ENCODE results near the gene RFNG. TPM values are rescaled to one million over a fixed set of nuclear protein-coding genes. Genes with fewer than 3 reads are reported as not detected.

Gene RFNG
- total RNA-seq, 1 experiment from 2014 or later, result 52.0 TPM

DNA sequence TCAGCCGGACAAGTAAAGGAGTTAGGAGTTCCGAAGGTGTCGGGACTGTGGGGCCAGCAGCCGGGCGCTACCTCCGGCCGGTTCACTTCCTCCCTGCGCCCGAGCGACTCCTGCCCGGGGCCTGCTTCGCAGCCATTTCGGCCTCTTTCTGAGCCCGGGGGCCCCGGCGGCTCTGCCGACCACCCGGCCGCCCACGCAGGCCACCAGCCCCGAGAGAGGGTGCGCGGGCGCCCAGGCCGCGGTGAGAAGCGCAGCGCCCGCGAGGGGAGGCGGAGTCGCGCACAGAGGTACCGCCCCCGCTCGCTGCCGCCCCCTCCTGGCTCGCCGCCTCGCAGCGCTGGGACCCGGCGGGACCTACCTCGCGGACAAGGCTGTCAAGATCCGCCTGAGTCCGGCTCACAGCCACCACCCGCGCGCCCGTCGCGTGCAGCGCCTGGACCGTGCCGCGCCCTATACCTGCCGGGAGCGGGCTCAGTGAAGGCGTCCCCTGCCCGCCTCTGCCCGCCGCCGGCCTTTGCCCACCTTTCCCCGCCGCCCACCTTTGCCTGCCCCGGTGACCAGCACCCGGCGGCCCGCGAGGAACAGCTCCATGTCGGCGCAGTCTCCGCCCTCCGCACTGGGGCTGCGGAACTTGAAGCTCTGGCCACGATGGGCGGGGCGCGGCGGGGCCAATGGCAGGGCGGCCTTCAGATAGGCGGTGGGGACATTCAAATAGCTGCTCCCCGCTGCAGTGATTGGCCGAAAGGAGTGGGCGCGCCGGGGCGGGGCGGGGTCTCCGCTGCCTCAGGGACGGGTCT lies 14.3 kb downstream of the RFNG start, which contains the start of gene DCXR:
Gene DCXR (minus strand): TSS at position 606 of the 797 bp plus-strand sequence. CDS start 15 bp downstream, at position 591.
- Histone ChIP-seq H3K9ac (ENCODE audit: low read length) (peak within 1 kb of the TSS; percentile 94), H3K27me3 (ENCODE audit: insufficient read depth, low read length) (no peaks in the 10 kb centered on the region), H2AFZ (ENCODE audit: low read depth, low read length, poor library complexity, severe bottlenecking) (peak within 1 kb of the TSS; percentile 49), H4K20me1 (ENCODE audit: insufficient read depth) (no peaks in the 10 kb centered on the region), H3K79me2 (ENCODE audit: insufficient read depth, low read length) (peaks cover 25% of the 10 kb centered on the region; the same call in 1 of the 2 replicates), H3K9me3 (ENCODE audit: control insufficient read depth in 1 of 2, insufficient read depth in 1 of 2, low read depth in 1 of 2, low read length in 2 of 2) (no peaks in the 10 kb centered on the region), H3K9me2 (ENCODE audit: insufficient read depth) (no peaks in the 10 kb centered on the region), H3K4me1 (ENCODE audit: control insufficient read depth in 1 of 2, insufficient read depth in 2 of 2, low read length in 2 of 2) (peaks cover 18 to 48% of the 10 kb centered on the region in 2 experiments), H3K36me3 (ENCODE audit: control insufficient read depth in 1 of 2, insufficient read depth in 2 of 2, low read length in 2 of 2) (peaks cover 0 to 12% of the 10 kb centered on the region in 2 experiments; a peak in 1 of 4 replicates), H3K4me2 (ENCODE audit: low read length) (peak within 1 kb of the TSS; percentile 95), H3K27ac (ENCODE audit: low read depth, low read length) (peak within 1 kb of the TSS; percentile 91), H3K4me3 (replicated peaks in 1 of 2; ENCODE audit: low read depth in 1 of 2, low read length in 2 of 2) (peak within 1 kb of the TSS; percentile 92 to 93)
- intact Hi-C loops (cut with micrococcal nuclease), result loop anchor here (2.0 to 10.0 kb wide), 3 partner anchors 62 to 378 kb away; partner anchors contain the start of genes FASN, HEXD and OGFOD3
- ChIA-PET POLR2A (interaction anchor here (0.5 to 1.5 kb wide), 9 partner anchors 8 to 165 kb away, joined by 3 to 8 read pairs (median 3); partner anchors contain the start of genes CENPX, FASN, LRRC45 and PYCR1), RAD21 (ENCODE audit: low non-redundant PET in 1 of 2, low total read pairs in 2 of 2, uncharacterized antibody in 2 of 2, unreplicated experiment in 2 of 2) (interaction anchor here (1.0 to 1.1 kb wide), 2 partner anchors 14 to 78 kb away, joined by 10 to 11 read pairs; partner anchors contain the start of genes CENPX (in 1 of the 2) and LRRC45 (in 1 of the 2)), CTCF (interaction anchor here (0.7 to 4.8 kb wide), 19 partner anchors 8 to 303 kb away, joined by 3 to 57 read pairs (median 4); partner anchors contain the start of genes CENPX, FASN, GPS1 and LRRC45)
- BruUV-seq (replicated peaks), result no TSS peak
- ATAC-seq (peak; percentile 89), DNase-seq (ENCODE audit: low read depth, low spot score) (peak; percentile 96)
- no peak for TF ChIP-seq ZNF274 (IDR thresholded peaks at IDR 0.05; ENCODE audit: low read depth, low read length)
- peak; percentile 97 for TF ChIP-seq SIN3A (IDR thresholded peaks at IDR 0.05; ENCODE audit: low read depth)
- TF ChIP-seq, protein P1, sequence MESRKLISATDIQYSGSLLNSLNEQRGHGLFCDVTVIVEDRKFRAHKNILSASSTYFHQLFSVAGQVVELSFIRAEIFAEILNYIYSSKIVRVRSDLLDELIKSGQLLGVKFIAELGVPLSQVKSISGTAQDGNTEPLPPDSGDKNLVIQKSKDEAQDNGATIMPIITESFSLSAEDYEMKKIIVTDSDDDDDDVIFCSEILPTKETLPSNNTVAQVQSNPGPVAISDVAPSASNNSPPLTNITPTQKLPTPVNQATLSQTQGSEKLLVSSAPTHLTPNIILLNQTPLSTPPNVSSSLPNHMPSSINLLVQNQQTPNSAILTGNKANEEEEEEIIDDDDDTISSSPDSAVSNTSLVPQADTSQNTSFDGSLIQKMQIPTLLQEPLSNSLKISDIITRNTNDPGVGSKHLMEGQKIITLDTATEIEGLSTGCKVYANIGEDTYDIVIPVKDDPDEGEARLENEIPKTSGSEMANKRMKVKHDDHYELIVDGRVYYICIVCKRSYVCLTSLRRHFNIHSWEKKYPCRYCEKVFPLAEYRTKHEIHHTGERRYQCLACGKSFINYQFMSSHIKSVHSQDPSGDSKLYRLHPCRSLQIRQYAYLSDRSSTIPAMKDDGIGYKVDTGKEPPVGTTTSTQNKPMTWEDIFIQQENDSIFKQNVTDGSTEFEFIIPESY (IDR thresholded peaks at IDR 0.05; ENCODE audit: extremely low read depth, insufficient replicate concordance, low read length), result peak; percentile 46
- TF ChIP-seq TCF7L2 (IDR thresholded peaks at IDR 0.05; ENCODE audit: borderline replicate concordance, extremely low read depth, insufficient read depth, insufficient read length), result no peak
- no peak; the same call in 1 of the 2 replicates for TF ChIP-seq SP1 (IDR thresholded peaks at IDR 0.05; ENCODE audit: low read depth)
- TF ChIP-seq JUND (IDR thresholded peaks at IDR 0.05), result no peak
- TF ChIP-seq, protein P2, sequence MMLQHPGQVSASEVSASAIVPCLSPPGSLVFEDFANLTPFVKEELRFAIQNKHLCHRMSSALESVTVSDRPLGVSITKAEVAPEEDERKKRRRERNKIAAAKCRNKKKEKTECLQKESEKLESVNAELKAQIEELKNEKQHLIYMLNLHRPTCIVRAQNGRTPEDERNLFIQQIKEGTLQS (IDR thresholded peaks at IDR 0.05), result no peak
- peak; percentile 88 for TF ChIP-seq POLR2A (IDR thresholded peaks at IDR 0.05; ENCODE audit: borderline replicate concordance, extremely low read depth, insufficient read depth, insufficient read length)
- peak; percentile 93; the same call in 1 of the 2 replicates for TF ChIP-seq ZFX (IDR thresholded peaks at IDR 0.05)
- peak; percentile 97 for TF ChIP-seq MAX (IDR thresholded peaks at IDR 0.05)
- TF ChIP-seq ELF1 (IDR thresholded peaks at IDR 0.05; ENCODE audit: borderline replicate concordance, low read depth), result no peak
- TF ChIP-seq CBX3 (IDR thresholded peaks at IDR 0.05; ENCODE audit: low read depth), result no peak
- TF ChIP-seq EZH2phosphoT487 (IDR thresholded peaks at IDR 0.05; ENCODE audit: borderline replicate concordance), result no peak
- TF ChIP-seq POLR2AphosphoS5 (IDR thresholded peaks at IDR 0.05; ENCODE audit: low read depth, low read length), result peak; percentile 93
- TF ChIP-seq, protein P3, sequence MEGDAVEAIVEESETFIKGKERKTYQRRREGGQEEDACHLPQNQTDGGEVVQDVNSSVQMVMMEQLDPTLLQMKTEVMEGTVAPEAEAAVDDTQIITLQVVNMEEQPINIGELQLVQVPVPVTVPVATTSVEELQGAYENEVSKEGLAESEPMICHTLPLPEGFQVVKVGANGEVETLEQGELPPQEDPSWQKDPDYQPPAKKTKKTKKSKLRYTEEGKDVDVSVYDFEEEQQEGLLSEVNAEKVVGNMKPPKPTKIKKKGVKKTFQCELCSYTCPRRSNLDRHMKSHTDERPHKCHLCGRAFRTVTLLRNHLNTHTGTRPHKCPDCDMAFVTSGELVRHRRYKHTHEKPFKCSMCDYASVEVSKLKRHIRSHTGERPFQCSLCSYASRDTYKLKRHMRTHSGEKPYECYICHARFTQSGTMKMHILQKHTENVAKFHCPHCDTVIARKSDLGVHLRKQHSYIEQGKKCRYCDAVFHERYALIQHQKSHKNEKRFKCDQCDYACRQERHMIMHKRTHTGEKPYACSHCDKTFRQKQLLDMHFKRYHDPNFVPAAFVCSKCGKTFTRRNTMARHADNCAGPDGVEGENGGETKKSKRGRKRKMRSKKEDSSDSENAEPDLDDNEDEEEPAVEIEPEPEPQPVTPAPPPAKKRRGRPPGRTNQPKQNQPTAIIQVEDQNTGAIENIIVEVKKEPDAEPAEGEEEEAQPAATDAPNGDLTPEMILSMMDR (IDR thresholded peaks at IDR 0.05 in 2 of 3, conservative IDR thresholded peaks at IDR 0.05 in 1 of 3; ENCODE audit: borderline replicate concordance in 1 of 3, insufficient read depth in 1 of 3, low read depth in 2 of 3, low read length in 2 of 3), result peak; percentile 66 to 91 (median 79)
- TF ChIP-seq EGR1 (IDR thresholded peaks at IDR 0.05; ENCODE audit: low read depth), result peak; percentile 98
- TF ChIP-seq CEBPB (IDR thresholded peaks at IDR 0.05; ENCODE audit: low read depth), result no peak
